HepG2 (cell line): ENCODE data around the gene ABHD6. TPM values are rescaled to one million over a fixed set of nuclear protein-coding genes. Genes with fewer than 3 reads are reported as not detected.

ENCODE experiments used
- AKAP8 ChIP-seq: sonication (generic); formaldehyde crosslinking; IDR thresholded peaks from 2 replicates; pipeline ENCODE4 v1.5.1; 2020; ENCODE audit warnings: mild to moderate bottlenecking, missing genetic modification reagents
- ARNT2 ChIP-seq: sonication (generic); formaldehyde crosslinking; IDR thresholded peaks from 2 replicates; pipeline ENCODE4 v1.8.0; 2022; ENCODE audit warnings: mild to moderate bottlenecking, low read depth, missing genetic modification reagents, moderate library complexity
- CCDC6 ChIP-seq: sonication (generic); formaldehyde crosslinking; IDR thresholded peaks from 2 replicates; pipeline ENCODE4 v1.8.1; 2022; ENCODE audit warnings: mild to moderate bottlenecking, missing genetic modification reagents, moderate library complexity
- CHD4 ChIP-seq: fragments of 200-600 bp; sonication (generic); IDR thresholded peaks from 2 replicates; pipeline ENCODE4 v1.7.0; 2017; ENCODE audit warnings: mild to moderate bottlenecking, low read length, borderline replicate concordance
- ELF1 ChIP-seq: sonication (generic); formaldehyde crosslinking; IDR thresholded peaks from 2 replicates; pipeline ENCODE4 v1.4.0; 2020; ENCODE audit warnings: missing genetic modification reagents
- EP300 ChIP-seq, 3 experiments: sonication (generic) in 1 of 3; formaldehyde crosslinking in 1 of 3; IDR thresholded peaks; 2 replicates each; pipeline versions ENCODE4 v1.5.1 to v1.6.1; 2011 to 2020; ENCODE audit warnings: low read depth in 2 of 3, low read length in 2 of 3, borderline replicate concordance in 1 of 3, improper control_type of control experiment in 1 of 3, mild to moderate bottlenecking in 1 of 3, missing genetic modification reagents in 1 of 3, moderate library complexity in 1 of 3
- GATA4 ChIP-seq: sonication (generic); IDR thresholded peaks from 2 replicates; pipeline ENCODE4 v1.6.1; 2016; ENCODE audit warnings: antibody characterized with exemption, low read depth, borderline replicate concordance
- KMT2B ChIP-seq: IDR thresholded peaks from 2 replicates; pipeline ENCODE4 v1.6.1; 2016; ENCODE audit warnings: missing genetic modification reagents, missing compliant biosample characterization
- RARA ChIP-seq: IDR thresholded peaks from 2 replicates; pipeline ENCODE4 v1.6.1; 2016; ENCODE audit warnings: missing genetic modification reagents, missing compliant biosample characterization
- SP1 ChIP-seq, 2 experiments: fragments of 450-650 bp in 1 of 2; sonication (generic) in 1 of 2; formaldehyde crosslinking in 1 of 2; IDR thresholded peaks; 2 replicates each; pipeline versions ENCODE4 v1.4.0 to v1.6.1; 2016 to 2020; ENCODE audit warnings: missing genetic modification reagents in 1 of 2
- TCF7 ChIP-seq: sonication (generic); IDR thresholded peaks from 2 replicates; pipeline ENCODE4 v1.6.1; 2016; ENCODE audit warnings: antibody characterized with exemption, low read depth
- TP53 ChIP-seq: sonication (generic); formaldehyde crosslinking; conservative IDR thresholded peaks from 2 replicates; pipeline ENCODE4 v1.4.0; 2020; ENCODE audit warnings: missing genetic modification reagents
- ZFX ChIP-seq: sonication (generic); formaldehyde crosslinking; IDR thresholded peaks from 2 replicates; pipeline ENCODE4 v1.4.0; 2020; ENCODE audit warnings: mild to moderate bottlenecking, low read depth, missing genetic modification reagents, moderate library complexity
- ZNF225 ChIP-seq: sonication (generic); formaldehyde crosslinking; IDR thresholded peaks from 2 replicates; pipeline ENCODE4 v1.4.0; 2020; ENCODE audit warnings: mild to moderate bottlenecking, missing genetic modification reagents
- ZNF235 ChIP-seq: sonication (generic); formaldehyde crosslinking; IDR thresholded peaks from 2 replicates; pipeline ENCODE4 v1.8.1; 2023; ENCODE audit warnings: mild to moderate bottlenecking, missing genetic modification reagents, borderline replicate concordance
- ZNF274 ChIP-seq: sonication (generic); formaldehyde crosslinking; IDR thresholded peaks from 2 replicates; pipeline ENCODE4 v1.5.1; 2020; ENCODE audit warnings: mild to moderate bottlenecking, missing genetic modification reagents
- ZNF619 ChIP-seq: sonication (generic); formaldehyde crosslinking; IDR thresholded peaks from 2 replicates; pipeline ENCODE4 v1.4.0; 2020; ENCODE audit warnings: mild to moderate bottlenecking, missing genetic modification reagents
- ZNF704 ChIP-seq: sonication (generic); formaldehyde crosslinking; IDR thresholded peaks from 2 replicates; pipeline ENCODE4 v1.8.1; 2023; ENCODE audit warnings: mild to moderate bottlenecking, inconsistent platforms, moderate library complexity, missing genetic modification reagents, borderline replicate concordance
- ZNF720 ChIP-seq: sonication (generic); formaldehyde crosslinking; IDR thresholded peaks from 2 replicates; pipeline ENCODE4 v1.4.0; 2020; ENCODE audit warnings: missing genetic modification reagents
- ZNF83 ChIP-seq: sonication (generic); formaldehyde crosslinking; IDR thresholded peaks from 2 replicates; pipeline ENCODE4 v1.4.0; 2020; ENCODE audit warnings: missing genetic modification reagents, mild to moderate bottlenecking, borderline replicate concordance
- polyA plus RNA-seq, 8 experiments: library from polyadenylated mRNA; depleted of rRNA in 3 of 8; stranded (reverse) in 7 of 8; unstranded in 1 of 8; fragments of >200 nt; fragmentation: Illumina TruSeq in 4 of 8; extraction: Trizol in 4 of 8; gene quantifications; 2 replicates each; pipeline versions ENCODE4 v1.2.1 to v1.2.3, GENCODE V29; 2011 to 2016; ENCODE audit warnings: low read depth in 4 of 8, missing spikeins in 1 of 8, mixed read lengths in 1 of 8; ENCODE audit not compliant: insufficient read depth in 1 of 8
- total RNA-seq, 5 experiments: library from RNA; depleted of rRNA; stranded (reverse); fragments of >200 nt; fragmentation: Illumina TruSeq; extraction: Trizol; gene quantifications; 2 replicates each; pipeline ENCODE4 v1.2.3, GENCODE V29; 2016; ENCODE audit warnings: low read depth in 1 of 5
- TF ChIP-seq, protein P1 (sequence below): sonication (generic); formaldehyde crosslinking; IDR thresholded peaks from 2 replicates; pipeline ENCODE4 v1.4.0; 2020; ENCODE audit warnings: missing genetic modification reagents, borderline replicate concordance
- TF ChIP-seq, protein P2 (sequence below): sonication (generic); formaldehyde crosslinking; IDR thresholded peaks from 2 replicates; pipeline ENCODE4 v1.4.0; 2020; ENCODE audit warnings: missing genetic modification reagents
- TF ChIP-seq, protein P3 (sequence below): sonication (generic); formaldehyde crosslinking; IDR thresholded peaks from 2 replicates; pipeline ENCODE4 v1.8.1; 2023; ENCODE audit warnings: missing genetic modification reagents, mild to moderate bottlenecking, borderline replicate concordance
- TF ChIP-seq, protein P4 (sequence below): sonication (generic); formaldehyde crosslinking; IDR thresholded peaks from 2 replicates; pipeline ENCODE4 v1.4.0; 2020; ENCODE audit warnings: missing genetic modification reagents, borderline replicate concordance

Gene ABHD6
- total and polyA plus RNA-seq, 2 of the 13 experiments (the other 11 are each of a cell fraction or from before 2014, with no cell fraction given): 9.0 to 17.2 TPM

- peak; percentile 88 for TF ChIP-seq ARNT2
- TF ChIP-seq CHD4: no peak
- no peak for TF ChIP-seq ZNF235
- TF ChIP-seq, protein P1, sequence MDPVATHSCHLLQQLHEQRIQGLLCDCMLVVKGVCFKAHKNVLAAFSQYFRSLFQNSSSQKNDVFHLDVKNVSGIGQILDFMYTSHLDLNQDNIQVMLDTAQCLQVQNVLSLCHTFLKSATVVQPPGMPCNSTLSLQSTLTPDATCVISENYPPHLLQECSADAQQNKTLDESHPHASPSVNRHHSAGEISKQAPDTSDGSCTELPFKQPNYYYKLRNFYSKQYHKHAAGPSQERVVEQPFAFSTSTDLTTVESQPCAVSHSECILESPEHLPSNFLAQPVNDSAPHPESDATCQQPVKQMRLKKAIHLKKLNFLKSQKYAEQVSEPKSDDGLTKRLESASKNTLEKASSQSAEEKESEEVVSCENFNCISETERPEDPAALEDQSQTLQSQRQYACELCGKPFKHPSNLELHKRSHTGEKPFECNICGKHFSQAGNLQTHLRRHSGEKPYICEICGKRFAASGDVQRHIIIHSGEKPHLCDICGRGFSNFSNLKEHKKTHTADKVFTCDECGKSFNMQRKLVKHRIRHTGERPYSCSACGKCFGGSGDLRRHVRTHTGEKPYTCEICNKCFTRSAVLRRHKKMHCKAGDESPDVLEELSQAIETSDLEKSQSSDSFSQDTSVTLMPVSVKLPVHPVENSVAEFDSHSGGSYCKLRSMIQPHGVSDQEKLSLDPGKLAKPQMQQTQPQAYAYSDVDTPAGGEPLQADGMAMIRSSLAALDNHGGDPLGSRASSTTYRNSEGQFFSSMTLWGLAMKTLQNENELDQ (CRISPR knock-in tag): no peak
- no peak for TF ChIP-seq EP300 (IDR thresholded peaks at IDR 0.05; ENCODE audit: low read depth in 2 of 2, low read length in 2 of 2)
- no peak for TF ChIP-seq EP300 (CRISPR knock-in tag; IDR thresholded peaks at IDR 0.05; ENCODE audit: borderline replicate concordance)
- TF ChIP-seq ZNF619 (CRISPR knock-in tag): no peak
- no peak for TF ChIP-seq ZNF720 (CRISPR knock-in tag)
- no peak; the same call in 1 of the 2 replicates for TF ChIP-seq ZNF274 (CRISPR knock-in tag)
- TF ChIP-seq ZNF225 (CRISPR knock-in tag): no peak
- no peak for TF ChIP-seq TCF7
- TF ChIP-seq ZNF704 (CRISPR knock-in tag): no peak
- TF ChIP-seq, protein P2, sequence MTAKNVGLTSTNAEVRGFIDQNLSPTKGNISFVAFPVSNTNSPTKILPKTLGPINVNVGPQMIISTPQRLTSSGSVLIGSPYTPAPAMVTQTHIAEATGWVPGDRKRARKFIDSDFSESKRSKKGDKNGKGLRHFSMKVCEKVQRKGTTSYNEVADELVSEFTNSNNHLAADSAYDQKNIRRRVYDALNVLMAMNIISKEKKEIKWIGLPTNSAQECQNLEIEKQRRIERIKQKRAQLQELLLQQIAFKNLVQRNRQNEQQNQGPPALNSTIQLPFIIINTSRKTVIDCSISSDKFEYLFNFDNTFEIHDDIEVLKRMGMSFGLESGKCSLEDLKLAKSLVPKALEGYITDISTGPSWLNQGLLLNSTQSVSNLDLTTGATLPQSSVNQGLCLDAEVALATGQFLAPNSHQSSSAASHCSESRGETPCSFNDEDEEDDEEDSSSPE (CRISPR knock-in tag): peak; percentile 62
- TF ChIP-seq ZFX: peak; percentile 75
- TF ChIP-seq CCDC6 (CRISPR knock-in tag): peak; percentile 78; the same call in 1 of the 2 replicates
- no peak for TF ChIP-seq KMT2B (CRISPR knock-in tag)
- no peak for TF ChIP-seq GATA4
- 0 out of 2 replicates have a peak, but pooled peaks have one; percentile 19 for TF ChIP-seq RARA (CRISPR knock-in tag)
- TF ChIP-seq SP1 (IDR thresholded peaks at IDR 0.05): no peak
- peak; percentile 48; the same call in 1 of the 2 replicates for TF ChIP-seq SP1 (CRISPR knock-in tag; IDR thresholded peaks at IDR 0.05)
- TF ChIP-seq ZNF83 (CRISPR knock-in tag): 0 out of 2 replicates have a peak, but pooled peaks have one; percentile 34
- no peak for TF ChIP-seq TP53 (CRISPR knock-in tag)
- TF ChIP-seq, protein P3, sequence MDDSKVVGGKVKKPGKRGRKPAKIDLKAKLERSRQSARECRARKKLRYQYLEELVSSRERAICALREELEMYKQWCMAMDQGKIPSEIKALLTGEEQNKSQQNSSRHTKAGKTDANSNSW: peak; percentile 92; the same call in 1 of the 2 replicates
- no peak for TF ChIP-seq AKAP8 (CRISPR knock-in tag)
- TF ChIP-seq, protein P4, sequence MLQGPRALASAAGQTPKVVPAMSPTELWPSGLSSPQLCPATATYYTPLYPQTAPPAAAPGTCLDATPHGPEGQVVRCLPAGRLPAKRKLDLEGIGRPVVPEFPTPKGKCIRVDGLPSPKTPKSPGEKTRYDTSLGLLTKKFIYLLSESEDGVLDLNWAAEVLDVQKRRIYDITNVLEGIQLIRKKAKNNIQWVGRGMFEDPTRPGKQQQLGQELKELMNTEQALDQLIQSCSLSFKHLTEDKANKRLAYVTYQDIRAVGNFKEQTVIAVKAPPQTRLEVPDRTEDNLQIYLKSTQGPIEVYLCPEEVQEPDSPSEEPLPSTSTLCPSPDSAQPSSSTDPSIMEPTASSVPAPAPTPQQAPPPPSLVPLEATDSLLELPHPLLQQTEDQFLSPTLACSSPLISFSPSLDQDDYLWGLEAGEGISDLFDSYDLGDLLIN (CRISPR knock-in tag): no peak
- no peak for TF ChIP-seq ELF1 (CRISPR knock-in tag)
These were observed 95.1 kb downstream of the ABHD6 start, which contains the start of gene PXK (continued) for GRCh38 chr3:58332575-58333188.
